Right renal cortex interstitium (tissue), 3 donors: ENCODE data around the gene SLC38A10. TPM values are rescaled to one million over a fixed set of nuclear protein-coding genes. Genes with fewer than 3 reads are reported as not detected.

Experiments used
- DNase-seq, 3 donors: peaks; one replicate each; pipeline ENCODE4 v3.0.0-alpha.2; 2013; ENCODE audit warnings: low read depth in 3 of 3, low spot score in 2 of 3
- polyA plus RNA-seq, 3 donors: library from polyadenylated mRNA; unstranded; fragments of 120-200 nt; gene quantifications; one replicate each; pipeline ENCODE4 v1.2.1, GENCODE V29; 2013; ENCODE audit not compliant: insufficient read length in 3 of 3

Gene SLC38A10
- polyA plus RNA-seq, 3 donors, result 45.1 to 55.0 (median 46.6) TPM

- no peak for DNase-seq
Observed at GRCh38 chr17:81218459-81218858, 76.6 kb downstream of the SLC38A10 start.

GRCh38 chr17:81217491-81217890 is 77.6 kb downstream of the SLC38A10 start:
- DNase-seq, result no peak

DNA sequence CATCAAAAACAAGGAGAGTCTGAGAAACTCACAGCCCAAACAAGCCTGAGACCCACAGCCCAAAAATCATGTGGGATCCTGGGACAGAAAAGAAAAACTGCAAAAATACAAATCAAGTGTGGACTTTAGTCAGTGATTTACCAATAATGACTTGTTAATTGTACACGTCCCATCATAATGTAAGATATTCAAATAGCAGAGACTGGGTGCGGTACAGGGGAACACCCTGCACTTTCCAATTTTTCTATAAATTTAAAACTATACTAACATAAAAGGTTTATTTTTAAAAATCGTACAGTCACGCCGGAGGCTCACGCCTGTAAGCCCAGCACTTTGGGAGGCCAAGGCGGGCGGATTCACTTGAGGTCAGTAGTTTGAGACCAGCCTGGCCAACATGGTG is 81.1 kb downstream of the SLC38A10 start:
- DNase-seq, result no peak

DNA sequence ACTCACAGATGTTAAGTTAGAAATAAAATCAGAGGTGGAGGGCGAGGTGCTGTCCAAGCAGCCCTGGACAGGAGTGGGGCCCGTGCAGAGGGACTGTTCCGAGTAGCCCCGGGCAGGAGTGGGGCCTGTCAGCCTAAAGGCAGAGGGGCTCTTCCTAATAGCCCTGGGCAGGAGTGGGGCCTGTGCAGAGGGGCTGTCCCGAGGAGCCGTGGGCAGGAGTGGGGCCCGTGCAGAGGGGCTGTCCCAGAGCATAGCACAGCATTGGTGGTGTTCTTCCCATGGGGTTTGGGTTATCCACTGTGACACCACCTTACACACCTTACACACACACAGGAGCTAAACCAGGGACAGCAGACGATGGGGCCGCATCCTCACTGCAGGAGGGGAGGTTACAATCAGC is 82.7 kb downstream of the SLC38A10 start:
- DNase-seq, result no peak

GRCh38 chr17:81210868-81211267 is 84.2 kb downstream of the SLC38A10 start:
- no peak for DNase-seq

GRCh38 chr17:81210466-81210865 is 84.6 kb downstream of the SLC38A10 start:
- DNase-seq, result no peak

GRCh38 chr17:81209141-81209540 is 86.0 kb downstream of the SLC38A10 start:
- no peak for DNase-seq

- DNase-seq, result no peak
Observed at GRCh38 chr17:81208651-81209050, 86.5 kb downstream of the SLC38A10 start.

DNA sequence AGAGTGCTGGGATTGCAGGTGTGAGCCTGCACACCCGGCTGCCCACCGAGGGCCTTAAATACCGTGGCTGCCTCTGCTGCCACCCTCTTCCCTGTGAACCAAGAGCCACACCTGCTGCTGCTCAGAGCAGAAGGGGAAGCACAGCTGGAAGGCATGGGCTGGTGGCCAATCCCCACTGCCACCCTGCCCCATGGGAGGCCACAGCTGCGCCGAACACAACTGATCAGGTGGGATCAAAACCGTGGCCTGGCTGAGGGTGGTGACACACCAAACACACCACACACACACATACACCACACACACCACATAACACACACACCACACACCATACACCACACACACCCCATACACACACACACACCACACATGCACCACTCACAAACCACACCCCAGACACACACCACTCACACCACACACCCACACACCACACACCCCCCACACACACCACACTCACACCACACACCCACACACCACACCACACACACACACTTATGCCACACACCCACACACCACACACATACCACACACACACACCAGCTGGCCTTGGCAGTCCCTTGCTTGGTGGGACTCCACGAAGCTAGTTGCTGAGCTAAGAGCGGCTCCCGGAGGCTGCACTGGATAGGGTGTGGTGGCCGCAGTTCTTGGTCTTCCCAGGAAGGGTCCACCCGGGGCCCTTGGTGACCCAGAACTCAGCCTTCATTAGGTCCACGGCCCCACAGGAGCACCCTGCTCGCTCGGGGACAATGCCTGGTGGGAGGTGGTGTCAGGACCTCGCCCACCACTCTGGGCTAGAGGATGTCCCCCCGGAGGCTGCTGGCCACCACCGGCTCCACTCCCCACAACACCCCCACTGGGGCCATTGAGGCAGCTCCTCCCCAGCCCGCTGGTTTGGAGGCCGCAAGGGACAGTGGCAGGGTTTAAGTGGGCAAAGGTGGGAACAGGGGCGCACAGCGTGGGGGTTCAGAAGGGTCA is 87.2 kb downstream of the SLC38A10 start:
- no peak for DNase-seq

GRCh38 chr17:81206657-81207056 is 88.5 kb downstream of the SLC38A10 start:
- DNase-seq, result no peak

GRCh38 chr17:81206166-81206565 is 88.9 kb downstream of the SLC38A10 start:
- no peak for DNase-seq

DNA sequence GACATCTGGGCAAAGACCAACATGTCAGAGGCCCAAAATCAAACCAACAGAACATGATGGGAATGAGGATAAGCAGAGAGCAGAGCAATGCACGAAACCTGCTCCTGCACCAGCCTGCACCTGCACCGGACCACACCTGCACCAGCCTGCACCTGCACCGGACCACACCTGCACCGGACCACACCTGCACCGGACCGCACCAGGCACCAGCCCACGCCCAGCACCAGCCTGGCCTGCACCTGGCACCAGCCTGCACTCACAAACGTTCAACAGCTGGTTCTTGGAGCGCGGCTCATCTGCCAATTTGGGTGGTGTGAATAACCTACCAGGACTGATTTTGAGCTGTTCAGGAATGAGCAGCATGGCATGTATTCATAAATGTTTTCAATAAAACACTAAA is 90.5 kb downstream of the SLC38A10 start:
- DNase-seq, result no peak

DNA sequence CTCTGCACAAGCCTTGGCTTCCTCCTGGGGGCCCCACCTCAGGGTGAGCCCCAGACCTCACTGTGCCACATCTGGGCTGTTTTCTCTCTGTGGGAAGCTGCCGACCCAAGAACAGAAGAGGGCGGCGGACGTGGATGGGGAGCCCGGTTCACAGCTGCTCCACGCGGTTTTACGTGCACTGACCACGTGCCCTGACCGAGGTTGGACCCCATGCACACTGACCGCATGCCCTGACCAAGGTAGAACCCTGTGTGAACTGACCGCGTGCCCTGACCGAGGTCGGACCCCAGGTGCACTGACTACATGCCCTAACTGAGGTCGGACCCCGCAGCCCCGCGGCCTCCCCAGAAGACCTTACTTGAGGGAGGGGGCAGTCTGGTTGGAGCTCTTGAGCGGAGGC is 92.0 kb downstream of the SLC38A10 start:
- DNase-seq, result no peak

- no peak for DNase-seq
Observed at GRCh38 chr17:81202318-81202717, 92.8 kb downstream of the SLC38A10 start.

GRCh38 chr17:81200695-81201580 is 94.2 kb downstream of the SLC38A10 start:
- no peak for DNase-seq

DNA sequence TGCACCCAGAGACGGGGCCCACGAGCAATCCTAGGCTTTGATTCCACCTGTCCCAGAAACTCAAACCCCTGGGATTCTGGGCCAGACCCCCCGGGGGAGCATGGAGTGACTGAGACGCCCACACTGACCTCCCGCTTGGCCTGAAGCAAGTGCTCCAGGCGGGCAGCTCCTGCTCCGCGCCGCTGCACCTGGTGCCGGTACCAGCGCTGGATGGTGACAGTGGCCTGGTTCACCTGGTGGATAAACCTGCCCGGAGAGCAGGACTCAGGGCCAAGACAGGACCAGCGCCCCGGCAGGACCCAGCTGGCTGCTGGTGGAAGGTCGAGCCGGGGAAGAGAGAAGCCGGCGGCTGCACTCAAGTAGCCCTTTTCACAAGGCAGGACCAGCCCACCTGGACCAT is 94.9 kb downstream of the SLC38A10 start:
- no peak for DNase-seq

- DNase-seq, result no peak
Observed at GRCh38 chr17:81199482-81199830, 95.7 kb downstream of the SLC38A10 start.

DNA sequence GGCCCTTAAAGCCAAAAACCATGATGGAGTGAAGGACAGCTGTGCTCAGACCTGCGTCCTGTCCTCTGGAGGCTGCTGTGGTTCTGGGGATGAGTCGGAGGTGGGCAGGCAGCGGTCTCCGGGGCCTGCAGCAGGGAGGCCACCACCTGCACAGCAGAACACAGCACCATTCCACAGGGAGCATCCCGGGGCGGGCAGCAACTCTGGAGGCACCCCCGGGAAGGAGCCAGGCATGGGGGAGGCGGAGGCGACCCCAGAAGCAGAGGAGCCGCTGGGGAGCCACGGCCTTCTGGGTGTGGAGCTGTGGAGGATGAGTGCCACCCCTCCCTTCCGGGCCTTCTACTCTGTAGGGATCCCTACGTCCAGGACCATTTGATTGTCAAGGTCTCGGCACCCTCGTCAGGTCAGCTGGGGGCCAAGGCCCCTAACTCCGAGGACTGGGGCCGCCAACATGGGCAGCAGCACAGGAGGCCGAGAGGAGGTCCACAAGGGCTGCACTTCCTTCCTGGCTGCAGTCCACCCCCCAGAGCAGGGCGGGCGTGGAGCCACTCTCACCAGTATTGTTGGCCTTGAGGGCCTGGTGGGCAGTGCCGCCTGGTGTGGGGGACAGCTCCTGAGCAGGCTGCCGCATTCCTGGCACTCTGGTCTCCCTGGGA is 96.2 kb downstream of the SLC38A10 start:
- DNase-seq, result no peak

DNA sequence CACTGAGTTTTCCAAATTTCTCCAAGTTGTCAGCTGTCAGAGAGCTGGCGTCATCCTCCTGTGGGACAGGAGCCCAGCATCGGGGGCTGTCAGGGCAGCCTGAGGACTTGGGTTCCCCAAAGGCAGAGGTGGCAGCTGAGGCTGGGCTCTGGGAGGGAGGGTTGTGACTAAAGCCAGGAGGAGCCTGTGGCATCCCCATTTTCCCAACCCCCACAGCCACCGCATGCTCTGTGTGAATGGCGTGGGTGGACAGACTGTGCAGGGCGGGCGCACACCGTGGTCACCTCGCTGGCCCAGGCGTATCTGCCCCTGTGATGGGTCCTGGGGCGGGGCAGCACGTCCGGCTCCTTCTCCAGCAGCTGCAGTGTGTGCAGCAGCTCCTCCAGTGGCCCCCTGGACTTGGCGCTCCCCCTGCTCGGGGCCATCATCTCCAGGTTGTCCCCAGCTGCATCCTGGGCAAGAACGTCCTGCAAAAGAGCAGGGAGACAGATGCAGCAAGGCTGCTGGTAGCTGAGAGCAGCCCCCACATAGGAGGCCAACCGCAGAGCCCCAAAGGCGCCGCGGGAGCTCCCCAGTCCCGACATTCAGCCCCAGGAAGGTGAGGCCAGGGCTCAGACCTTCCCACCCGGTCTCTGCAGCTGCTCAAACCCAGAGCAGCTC is 97.1 kb downstream of the SLC38A10 start:
- DNase-seq, result no peak

GRCh38 chr17:81197409-81197795 is 97.7 kb downstream of the SLC38A10 start:
- DNase-seq, result no peak
